NK-92 treated with Interleukin-12 subunit alpha and Interleukin-12 subunit beta, amount 100 ng/mL, for 24 hours (cell line): ENCODE results near the gene SLC7A10.

ENCODE experiments used
- DNase-seq: peaks from one replicate; lab custom pipeline; 2025; lab: John Stamatoyannopoulos, UW

SLC7A10 gene

DNA sequence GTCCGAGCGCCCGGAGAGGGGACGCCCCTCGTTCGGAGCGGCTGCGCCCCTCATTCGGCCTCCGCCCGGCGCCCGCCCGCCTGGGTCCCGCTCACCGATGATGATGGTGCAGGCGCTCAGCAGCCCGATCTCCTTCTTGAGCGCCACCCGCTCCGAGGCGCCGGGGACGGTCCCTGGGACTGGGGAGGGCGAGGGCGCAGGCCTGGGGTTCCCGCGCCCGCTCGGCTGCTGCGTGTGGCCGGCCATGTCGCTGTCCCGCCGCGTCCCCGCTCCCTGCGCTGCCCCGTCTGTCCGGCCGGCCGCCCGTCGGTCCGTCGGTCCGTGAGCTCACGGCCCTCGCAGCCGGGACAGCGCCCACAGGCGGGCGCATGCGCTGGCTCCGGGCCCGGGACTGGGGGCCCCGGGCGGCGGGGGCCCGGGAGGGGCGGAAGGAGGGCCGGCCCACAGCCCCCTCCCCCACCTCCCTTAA lies at the start of gene SLC7A10:
SLC7A10 (minus strand) TSS at position 393 of the 469 bp plus-strand sequence; CDS start at position 246, 147 bp downstream.
- no peak for DNase-seq

DNA sequence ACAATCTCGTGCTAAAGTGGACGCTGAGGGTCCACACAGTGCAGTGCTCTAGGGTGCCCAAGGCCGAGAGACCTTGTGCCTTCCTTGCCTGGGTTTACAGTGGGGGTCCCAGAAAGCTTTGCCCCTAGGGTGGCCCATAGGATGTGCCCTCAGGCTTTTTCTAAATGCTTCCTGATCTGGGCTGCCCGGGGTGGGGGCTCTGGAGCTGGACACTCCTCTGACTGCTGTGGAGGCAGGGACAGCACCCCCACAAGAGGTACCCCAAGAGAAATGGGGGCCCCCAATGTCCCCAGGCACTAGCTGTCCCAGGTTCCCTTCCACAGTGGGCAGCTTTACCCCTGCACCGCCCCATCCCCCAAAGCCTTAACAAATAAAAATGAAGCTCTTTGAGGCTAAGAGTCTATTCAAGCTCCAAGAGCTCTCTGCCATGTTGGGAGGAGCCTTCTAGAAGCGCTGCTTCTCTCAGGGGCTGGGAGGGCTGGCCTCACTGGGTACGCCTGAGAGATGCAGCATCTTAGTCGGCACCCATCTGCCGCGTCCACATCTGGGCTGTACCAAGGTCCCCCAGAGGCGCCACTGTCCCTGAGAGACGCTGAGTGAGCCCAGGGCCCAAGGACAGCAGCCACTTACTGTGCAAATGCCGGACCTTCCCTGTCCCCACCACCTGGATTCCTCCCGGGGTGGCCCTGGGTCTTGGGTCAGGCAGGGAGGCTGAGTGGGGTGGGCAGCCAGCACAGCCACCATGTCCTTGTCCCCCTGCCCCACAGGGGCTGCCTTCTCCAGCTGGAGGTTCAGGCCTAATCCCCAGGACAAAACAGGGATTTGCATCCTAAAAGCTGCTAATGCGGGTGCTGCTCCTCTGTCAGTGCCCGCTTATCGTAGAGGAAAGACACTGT lies 49.3 kb upstream of the SLC7A10 start:
- DNase-seq, result no peak

- no peak for DNase-seq
These were observed 48.4 kb upstream of the SLC7A10 start for GRCh38 chr19:33273881-33274662.

DNA sequence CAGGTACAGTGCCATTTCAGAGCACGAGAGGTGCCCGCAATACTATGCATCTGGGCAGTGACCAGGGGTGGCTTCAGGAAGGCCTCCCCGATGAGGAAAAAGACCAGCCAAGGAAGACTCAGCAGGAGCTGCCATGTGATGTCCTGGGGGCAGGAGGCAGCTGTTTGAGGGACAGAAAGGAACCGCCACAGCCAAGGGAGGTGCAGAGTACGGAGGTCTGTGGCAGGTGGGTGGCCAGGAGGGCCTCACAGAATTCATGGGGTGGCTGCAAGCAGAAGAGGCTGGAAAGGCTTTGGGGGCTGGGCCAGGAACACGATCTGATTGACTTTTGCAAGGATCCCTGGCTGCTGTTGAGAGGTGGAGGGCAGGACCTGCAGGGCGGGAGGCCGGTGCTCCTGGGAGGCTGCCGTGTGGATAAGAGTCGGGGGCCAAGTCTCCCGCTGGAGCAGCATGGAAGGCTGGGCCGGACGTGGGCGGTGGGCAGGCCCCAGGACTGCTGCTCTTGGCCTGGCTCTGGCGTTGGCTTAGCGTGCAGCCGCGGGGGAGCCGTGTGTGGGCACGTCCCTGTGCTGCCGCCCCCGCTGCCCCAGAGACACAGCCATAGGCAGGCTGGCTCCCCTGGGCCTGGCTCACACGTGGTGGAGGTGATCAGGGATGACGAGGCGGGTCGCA lies 47.6 kb upstream of the SLC7A10 start:
- DNase-seq, result no peak

DNA sequence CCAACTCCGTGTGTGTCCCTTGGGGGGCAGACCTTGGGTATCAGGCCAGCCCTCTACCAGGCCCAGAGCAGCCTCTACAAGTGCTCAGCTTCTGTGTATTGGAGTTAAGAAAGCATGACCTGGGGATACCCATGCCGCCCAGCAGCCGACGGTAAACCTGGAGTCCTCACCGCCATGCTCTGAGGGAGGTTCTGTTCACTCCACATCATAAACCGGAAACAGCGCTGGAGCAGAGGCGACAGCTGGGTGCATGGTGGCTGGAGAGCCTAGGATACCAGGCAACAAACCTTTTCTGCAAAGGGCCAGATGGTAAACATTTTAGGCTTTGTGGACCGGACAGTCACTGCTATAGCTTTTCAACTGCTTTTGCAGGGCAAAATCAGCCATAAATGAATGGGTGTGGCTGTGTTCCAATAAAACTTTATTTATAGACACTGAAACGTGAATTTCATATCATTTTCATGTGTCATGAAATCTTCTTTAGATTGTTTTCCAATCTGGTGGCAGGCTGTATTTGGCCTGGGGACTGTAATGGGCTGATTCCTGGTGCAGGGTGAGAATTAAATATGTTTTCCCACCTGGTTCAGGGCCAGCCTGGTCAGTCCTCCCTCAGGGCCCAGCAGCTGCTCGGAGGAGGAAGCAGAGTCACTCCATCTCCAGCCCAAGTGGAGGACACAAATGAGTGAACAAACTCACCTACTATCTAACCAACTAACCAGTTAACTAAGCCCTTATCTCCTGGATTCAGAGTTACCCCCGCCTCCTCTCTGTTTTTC lies 45.8 kb upstream of the SLC7A10 start:
- no peak for DNase-seq

GRCh38 chr19:33270769-33271168 lies 45.1 kb upstream of the SLC7A10 start:
- DNase-seq, result no peak

DNA sequence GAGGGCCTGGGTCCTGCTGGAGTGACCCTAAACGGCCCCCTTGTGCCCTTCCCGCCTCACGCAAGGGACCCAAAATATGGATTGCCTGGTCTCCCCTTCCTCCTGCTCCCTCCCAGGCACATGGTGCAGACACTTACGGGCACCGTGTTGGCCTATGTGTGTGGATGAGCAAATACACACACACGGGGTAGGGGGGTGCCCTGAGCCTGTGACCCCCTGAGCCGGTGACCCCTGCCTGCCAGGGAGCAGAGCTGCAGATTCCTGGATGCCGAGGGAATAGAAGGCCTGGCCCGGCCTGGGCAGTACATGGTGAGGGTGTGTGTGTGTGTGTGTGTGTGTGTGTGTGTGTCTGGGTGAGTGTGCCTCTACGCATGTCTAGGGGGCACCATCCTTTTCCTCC lies 43.4 kb upstream of the SLC7A10 start:
- no peak for DNase-seq

- no peak for DNase-seq
These were observed 42.7 kb upstream of the SLC7A10 start for GRCh38 chr19:33268162-33268991.

GRCh38 chr19:33267706-33268105 lies 42.1 kb upstream of the SLC7A10 start:
- DNase-seq, result no peak

DNA sequence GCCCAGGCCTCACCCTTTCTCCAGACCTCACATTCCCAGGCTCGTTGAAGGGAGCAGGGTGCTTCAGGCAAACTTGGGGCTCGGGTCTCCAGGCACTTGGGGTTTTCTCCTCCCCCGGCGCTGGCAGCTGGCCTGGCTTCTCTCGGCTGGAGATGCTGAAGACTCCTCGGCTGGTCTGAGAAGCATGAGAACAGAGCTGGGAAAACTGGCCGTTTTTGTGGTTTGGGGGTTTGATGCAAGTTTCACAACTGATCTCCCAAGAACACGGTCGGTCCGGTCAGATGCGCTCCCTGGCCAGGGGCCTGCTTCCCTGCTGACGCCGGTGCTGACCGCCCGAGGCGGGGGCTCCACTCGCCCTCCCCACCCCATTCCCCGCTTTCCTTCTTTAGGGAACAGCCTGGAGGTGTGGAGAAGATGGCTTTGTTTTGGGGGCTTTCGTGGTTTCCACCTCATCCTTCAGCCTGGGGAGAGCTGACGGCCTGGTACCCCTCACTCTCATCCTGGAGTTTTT lies 41.4 kb upstream of the SLC7A10 start:
- DNase-seq, result no peak

- DNase-seq, result no peak
These were observed 39.3 kb upstream of the SLC7A10 start for GRCh38 chr19:33264881-33265445.

DNA sequence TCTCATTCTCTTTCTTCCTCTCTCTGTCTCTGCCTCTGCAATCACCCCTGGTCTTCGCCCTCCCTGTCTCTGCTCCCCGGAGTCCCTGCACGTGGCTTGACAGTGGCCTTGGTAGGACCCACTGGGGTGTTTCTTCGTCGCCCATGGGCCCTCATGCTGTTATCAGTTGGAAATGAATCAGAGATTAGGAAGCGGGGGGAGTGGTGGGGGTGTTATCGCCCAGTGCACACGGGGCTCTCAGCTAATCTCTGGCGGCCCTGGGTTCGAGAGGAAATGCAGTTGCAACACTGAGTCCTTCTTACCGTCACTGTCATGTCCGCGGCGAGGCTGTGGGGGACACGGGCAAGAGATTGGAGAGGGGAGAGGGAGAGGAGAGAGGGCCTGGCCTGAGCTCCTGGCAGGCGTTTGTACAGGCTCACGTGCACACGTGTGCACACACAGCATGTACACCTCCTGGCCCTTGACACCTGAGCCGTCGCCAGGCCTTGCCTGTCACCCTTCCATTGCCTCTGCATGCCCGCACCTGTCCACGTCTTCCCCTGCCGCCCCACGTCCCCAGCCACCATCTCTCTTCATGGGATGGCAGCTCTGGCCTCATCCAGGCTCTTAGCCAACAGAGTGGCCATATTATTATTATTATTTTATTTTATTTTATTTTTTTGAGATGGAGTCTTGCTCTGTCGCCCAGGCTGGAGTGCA lies 37.8 kb upstream of the SLC7A10 start:
- DNase-seq, result no peak

DNA sequence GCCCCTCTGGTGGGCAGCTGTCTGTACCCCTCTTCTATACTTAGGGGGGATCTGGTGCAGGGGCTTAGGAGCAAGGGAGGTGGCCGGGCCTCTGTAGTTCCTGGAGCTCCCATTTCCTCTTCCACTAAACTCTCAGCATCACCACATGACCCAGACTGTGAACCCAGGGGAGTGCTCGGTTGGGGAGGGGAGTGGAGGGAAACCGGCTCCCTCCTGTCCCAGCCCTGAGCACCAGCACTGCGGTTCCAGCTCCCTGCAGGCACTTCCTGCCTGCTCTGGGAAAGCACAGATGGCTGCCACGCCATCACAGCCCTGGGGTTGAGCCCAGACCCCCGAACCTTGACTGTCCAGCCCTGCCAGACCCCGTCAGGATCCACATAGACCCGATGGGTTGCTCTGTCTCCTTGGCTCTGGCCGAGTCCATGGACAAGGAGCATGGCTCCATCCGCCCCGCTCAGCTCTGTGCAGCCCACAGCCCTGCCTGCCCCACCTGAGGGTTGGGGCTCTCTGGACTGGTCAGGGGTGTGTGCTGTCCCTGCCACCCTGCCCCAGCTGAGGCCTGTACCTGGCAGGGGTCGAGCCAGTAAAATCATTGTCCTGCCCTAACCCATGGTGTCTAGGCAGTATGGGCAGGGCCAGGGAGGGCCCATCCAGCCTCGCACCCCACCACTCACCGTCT lies 36.0 kb upstream of the SLC7A10 start:
- no peak for DNase-seq

GRCh38 chr19:33260628-33261418 lies 35.2 kb upstream of the SLC7A10 start:
- DNase-seq, result no peak

GRCh38 chr19:33259539-33259938 lies 33.9 kb upstream of the SLC7A10 start:
- no peak for DNase-seq

GRCh38 chr19:33257828-33258227 lies 32.2 kb upstream of the SLC7A10 start:
- no peak for DNase-seq

DNA sequence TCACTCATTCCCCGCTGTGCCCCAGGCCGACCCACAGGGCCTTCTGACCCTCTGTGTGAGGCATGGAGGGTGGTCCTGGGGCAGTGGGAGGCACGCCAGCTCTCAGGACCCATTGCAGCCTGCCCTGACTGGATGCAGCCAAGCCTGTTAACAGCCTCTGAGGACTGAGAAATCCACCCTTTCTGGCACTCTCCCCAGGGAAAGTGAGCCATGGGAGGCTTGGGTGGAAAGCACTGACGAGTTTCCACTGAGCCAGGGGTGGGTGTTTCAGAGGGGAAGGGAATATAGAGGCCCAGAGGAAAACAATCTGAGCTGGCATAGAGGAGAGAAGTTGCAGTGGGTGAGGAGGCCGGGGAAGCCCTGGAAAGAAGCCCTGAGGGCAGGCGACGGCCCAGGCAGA lies 30.6 kb upstream of the SLC7A10 start:
- DNase-seq, result no peak

DNA sequence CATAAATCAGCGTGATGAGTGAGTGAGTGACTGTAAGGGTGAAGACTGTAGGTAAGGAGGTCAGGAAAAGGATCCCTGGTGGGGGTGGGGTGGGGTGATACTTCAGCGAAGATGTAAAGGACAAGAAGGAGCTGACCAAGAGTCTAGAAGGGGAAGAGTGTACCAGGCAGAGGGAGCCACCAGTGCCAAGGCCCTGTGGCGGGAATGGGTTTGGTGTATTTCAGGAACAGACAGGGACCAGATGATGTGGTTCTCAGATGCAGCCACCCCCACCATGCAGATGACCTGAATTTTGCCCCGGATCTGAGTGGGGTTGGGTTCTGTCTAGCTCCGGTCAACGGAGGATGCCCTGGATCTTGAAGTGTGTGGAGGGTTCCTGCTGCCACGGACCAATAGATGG lies 30.1 kb upstream of the SLC7A10 start:
- no peak for DNase-seq
